Prostate gland (tissue), 2 donors: Measurements from ENCODE around the gene P2RY6.

Source experiments
- CTCF ChIP-seq, 4 experiments: fragments of 200-600 bp in 2 of 4; fragments of 450-650 bp in 2 of 4; sonication (generic) in 2 of 4; IDR thresholded peaks; 1 replicate in 3 of 4; 2 replicates in 1 of 4; pipeline ENCODE4 v1.5.1; 2016 to 2019; ENCODE audit warnings: antibody characterized with exemption in 4 of 4, mild to moderate bottlenecking in 2 of 4, moderate library complexity in 2 of 4
- POLR2A ChIP-seq: fragments of 450-650 bp; IDR thresholded peaks from one replicate; pipeline ENCODE4 v1.6.1; 2016; ENCODE audit warnings: antibody characterized with exemption, mild to moderate bottlenecking
- POLR2AphosphoS5 ChIP-seq: sonication (generic); formaldehyde crosslinking; IDR thresholded peaks from one replicate; pipeline ENCODE4 v1.6.1; 2017; ENCODE audit warnings: antibody characterized with exemption

GRCh38 chr11:73307323-73308002 lies 35.3 kb downstream of the P2RY6 start:
- TF ChIP-seq CTCF (IDR thresholded peaks at IDR 0.05) (peak; percentile 79 to 97 (median 96)), POLR2A (peak; percentile 63), POLR2AphosphoS5 (peak; percentile 69)
